HEK293 (cell line): Measurements from ENCODE around the gene BRSK1.

Experiments
- CTCF ChIA-PET: fragments of 350-600 bp; formaldehyde crosslinking; extraction: SDS; loops from one replicate; lab custom pipeline; 2021; ENCODE audit warnings: antibody characterized with exemption; lab: Yijun Ruan, JAX
- POLR2A ChIA-PET: fragments of 300-600 bp; formaldehyde crosslinking; extraction: SDS; loops from one replicate; lab custom pipeline; 2020; ENCODE audit warnings: antibody characterized with exemption, inconsistent platforms; lab: Yijun Ruan, JAX
- H3K27ac ChIP-seq: fragments of 200-500 bp; sonication (Bioruptor generic); 2 replicates; pipeline ENCODE4 v1.5.1; 2014; ENCODE audit warnings: low read depth, low read length, control low read depth, inconsistent platforms; ENCODE audit errors: extremely low read depth
- H3K36me3 ChIP-seq, 2 experiments: fragments of 200-500 bp in 1 of 2; sonication (Bioruptor generic) in 1 of 2; 1 replicate in 1 of 2; 2 replicates in 1 of 2; pipeline ENCODE4 v1.5.1; 2014 to 2017; ENCODE audit warnings: inconsistent platforms in 2 of 2, low read length in 2 of 2; ENCODE audit not compliant: control insufficient read depth in 2 of 2, insufficient read depth in 1 of 2
- H3K4me1 ChIP-seq: fragments of 200-500 bp; sonication (Bioruptor generic); 2 replicates; pipeline ENCODE4 v1.5.1; 2014; ENCODE audit warnings: mild to moderate bottlenecking, low read length, inconsistent platforms; ENCODE audit not compliant: control insufficient read depth, insufficient read depth
- H3K4me3 ChIP-seq: 2 replicates; pipeline ENCODE4 v1.5.1; 2011; ENCODE audit warnings: low read depth, mild to moderate bottlenecking, control low read depth, low read length, moderate library complexity
- H3K9me3 ChIP-seq: fragments of 200-500 bp; sonication (Bioruptor generic); 2 replicates; pipeline ENCODE4 v1.5.1; 2014; ENCODE audit warnings: low read depth, low read length, inconsistent platforms; ENCODE audit not compliant: control insufficient read depth, insufficient read depth
- FEZF1 ChIP-seq: fragments of 450-650 bp; formaldehyde crosslinking; IDR thresholded peaks from 2 replicates; pipeline ENCODE4 v1.5.1; 2016; ENCODE audit warnings: missing biosample characterization, missing genetic modification characterization
- HIC1 ChIP-seq: fragments of 450-650 bp; formaldehyde crosslinking; IDR thresholded peaks from 2 replicates; pipeline ENCODE4 v1.5.1; 2016; ENCODE audit warnings: missing biosample characterization, missing genetic modification characterization
- HOXC10 ChIP-seq: sonication (generic); formaldehyde crosslinking; IDR thresholded peaks from 2 replicates; pipeline ENCODE4 v1.8.1; 2023; ENCODE audit warnings: mild to moderate bottlenecking, missing genetic modification reagents
- KLF9 ChIP-seq: fragments of 450-650 bp; formaldehyde crosslinking; IDR thresholded peaks from 2 replicates; pipeline ENCODE4 v1.5.1; 2016; ENCODE audit warnings: missing biosample characterization, missing genetic modification characterization, low read depth
- MZF1 ChIP-seq: fragments of 450-650 bp; formaldehyde crosslinking; IDR thresholded peaks from 2 replicates; pipeline ENCODE4 v1.5.1; 2017; ENCODE audit warnings: missing biosample characterization, missing genetic modification characterization, borderline replicate concordance
- PRDM2 ChIP-seq: fragments of 450-650 bp; formaldehyde crosslinking; IDR thresholded peaks from 2 replicates; pipeline ENCODE4 v1.5.1; 2016; ENCODE audit warnings: missing biosample characterization, missing genetic modification characterization, borderline replicate concordance
- ZBTB20 ChIP-seq: fragments of 450-650 bp; formaldehyde crosslinking; IDR thresholded peaks from 2 replicates; pipeline ENCODE4 v1.5.1; 2016; ENCODE audit warnings: missing biosample characterization, missing genetic modification characterization
- ZBTB7A ChIP-seq: fragments of 450-650 bp; formaldehyde crosslinking; IDR thresholded peaks from 2 replicates; pipeline ENCODE4 v1.5.1; 2016; ENCODE audit warnings: low read depth, missing biosample characterization, missing genetic modification characterization
- ZFHX2 ChIP-seq: fragments of 450-650 bp; formaldehyde crosslinking; conservative IDR thresholded peaks from 2 replicates; pipeline ENCODE4 v1.5.1; 2016; ENCODE audit warnings: missing biosample characterization, missing genetic modification characterization
- ZFP69B ChIP-seq: fragments of 450-650 bp; formaldehyde crosslinking; IDR thresholded peaks from 2 replicates; pipeline ENCODE4 v1.5.1; 2016; ENCODE audit warnings: missing biosample characterization, missing genetic modification characterization
- ZNF140 ChIP-seq: fragments of 450-650 bp; formaldehyde crosslinking; IDR thresholded peaks from 2 replicates; pipeline ENCODE4 v1.5.1; 2016; ENCODE audit warnings: missing biosample characterization, missing genetic modification characterization
- ZNF221 ChIP-seq: fragments of 450-650 bp; formaldehyde crosslinking; IDR thresholded peaks from 2 replicates; pipeline ENCODE4 v1.5.1; 2017; ENCODE audit warnings: missing biosample characterization, missing genetic modification characterization, borderline replicate concordance
- ZNF341 ChIP-seq: fragments of 450-650 bp; formaldehyde crosslinking; IDR thresholded peaks from 2 replicates; pipeline ENCODE4; 2016; ENCODE audit warnings: low read depth, missing biosample characterization, missing genetic modification characterization
- ZNF664 ChIP-seq: fragments of 450-650 bp; formaldehyde crosslinking; IDR thresholded peaks from 2 replicates; pipeline ENCODE4 v1.5.1; 2016; ENCODE audit warnings: missing biosample characterization, missing genetic modification characterization
- ZNF843 ChIP-seq: fragments of 450-650 bp; formaldehyde crosslinking; IDR thresholded peaks from 2 replicates; pipeline ENCODE4 v1.5.1; 2016; ENCODE audit warnings: missing biosample characterization, missing genetic modification characterization
- ZSCAN18 ChIP-seq: fragments of 450-650 bp; formaldehyde crosslinking; IDR thresholded peaks from 2 replicates; pipeline ENCODE4 v1.5.1; 2016; ENCODE audit warnings: missing biosample characterization, missing genetic modification characterization
- TF ChIP-seq, protein P1 (sequence below): fragments of 450-650 bp; formaldehyde crosslinking; IDR thresholded peaks from 2 replicates; pipeline ENCODE4 v1.5.1; 2016; ENCODE audit warnings: missing biosample characterization, missing genetic modification characterization
- TF ChIP-seq, protein P2 (sequence below): fragments of 450-650 bp; formaldehyde crosslinking; conservative IDR thresholded peaks from 2 replicates; pipeline ENCODE4 v1.5.1; 2016; ENCODE audit warnings: low read depth, missing biosample characterization, missing genetic modification characterization

The BRSK1 gene

DNA sequence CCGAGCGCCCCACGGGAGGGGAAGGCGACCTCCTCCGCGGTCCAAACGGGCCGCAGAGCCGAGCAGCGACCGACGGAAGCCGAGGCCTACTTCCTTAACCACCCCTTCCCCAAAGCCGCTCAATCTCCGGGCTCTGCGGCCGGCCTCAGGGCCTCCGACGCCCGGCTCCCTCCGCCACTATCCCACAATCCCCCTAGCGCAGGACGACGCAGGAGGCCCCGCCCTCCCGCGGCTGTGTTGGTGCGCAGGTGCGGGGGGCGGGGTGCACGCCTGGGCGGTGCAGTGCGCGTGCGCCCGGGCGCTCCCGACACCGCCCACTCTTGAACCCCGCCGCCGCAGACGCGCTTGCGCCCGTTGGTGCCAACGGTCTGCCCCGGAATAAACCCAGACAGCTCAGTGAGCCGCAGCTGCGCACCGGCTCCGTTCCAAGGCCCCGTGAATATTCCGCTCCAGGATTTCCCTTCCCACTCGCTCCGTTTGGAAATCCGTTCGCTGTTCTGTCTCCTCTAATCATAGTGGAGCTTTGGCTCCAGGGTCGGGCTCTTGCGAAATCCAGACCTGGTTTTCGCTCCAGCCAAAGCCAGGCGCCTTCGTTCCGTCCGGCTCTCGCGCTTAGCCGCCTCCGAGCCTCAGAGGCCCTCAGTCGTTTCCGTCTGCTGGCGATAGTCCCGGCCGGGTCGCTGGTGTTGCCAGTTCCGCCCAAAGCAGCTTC is 24.8 kb upstream of the BRSK1 start, which contains the start of gene PPP6R1:
PPP6R1 (minus strand) TSS at position 190 of the 712 bp plus-strand sequence. CDS start 11,914 bp downstream, outside the sequence.
- Histone ChIP-seq H3K9me3 (no peaks in the 10 kb centered on the region), H3K36me3 (peaks cover 0 to 29% of the 10 kb centered on the region in 2 experiments; a peak in 1 of 3 replicates), H3K4me3 (peak within 1 kb of the TSS; percentile 96), H3K4me1 (peaks cover 28% of the 10 kb centered on the region), H3K27ac (peak within 1 kb of the TSS; percentile 94)
- POLR2A ChIA-PET = interaction anchor here (0.7 to 4.0 kb wide), 46 partner anchors 9 to 389 kb away, joined by 3 to 79 read pairs (median 5); partner anchors contain the start of genes BRSK1, CCDC106, DNAAF3 and FIZ1
- CTCF ChIA-PET = interaction anchor here (0.6 to 1.7 kb wide), 8 partner anchors 8 to 373 kb away, joined by 3 to 10 read pairs (median 4); partner anchors contain the start of gene DNAAF3
- TF ChIP-seq ZNF843 (peak; percentile 76), ZBTB7A (peak; percentile 76; the same call in 1 of the 2 replicates), KLF9 (peak; percentile 94), ZBTB20 (peak; percentile 84), ZFP69B (peak; percentile 82), MZF1 (tag by site-specific recombination) (0 out of 2 replicates have a peak, but pooled peaks have one; percentile 14), HOXC10 (CRISPR knock-in tag) (peak; percentile 3; the same call in 1 of the 2 replicates), ZNF341 (peak; percentile 86), ZNF140 (tag by site-specific recombination) (no peak), HIC1 (tag by site-specific recombination) (peak; percentile 100), ZNF664 (tag by site-specific recombination) (0 out of 2 replicates have a peak, but pooled peaks have one; percentile 26), ZFHX2 (tag by site-specific recombination) (peak; percentile 80), PRDM2 (tag by site-specific recombination) (no peak), FEZF1 (tag by site-specific recombination) (no peak; the same call in 1 of the 2 replicates), ZSCAN18 (tag by site-specific recombination) (peak; percentile 98), ZNF221 (tag by site-specific recombination) (peak; percentile 78; the same call in 1 of the 2 replicates)
- TF ChIP-seq, protein P1, sequence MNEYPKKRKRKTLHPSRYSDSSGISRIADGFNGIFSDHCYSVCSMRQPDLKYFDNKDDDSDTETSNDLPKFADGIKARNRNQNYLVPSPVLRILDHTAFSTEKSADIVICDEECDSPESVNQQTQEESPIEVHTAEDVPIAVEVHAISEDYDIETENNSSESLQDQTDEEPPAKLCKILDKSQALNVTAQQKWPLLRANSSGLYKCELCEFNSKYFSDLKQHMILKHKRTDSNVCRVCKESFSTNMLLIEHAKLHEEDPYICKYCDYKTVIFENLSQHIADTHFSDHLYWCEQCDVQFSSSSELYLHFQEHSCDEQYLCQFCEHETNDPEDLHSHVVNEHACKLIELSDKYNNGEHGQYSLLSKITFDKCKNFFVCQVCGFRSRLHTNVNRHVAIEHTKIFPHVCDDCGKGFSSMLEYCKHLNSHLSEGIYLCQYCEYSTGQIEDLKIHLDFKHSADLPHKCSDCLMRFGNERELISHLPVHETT (tag by site-specific recombination) = peak; percentile 94
- TF ChIP-seq, protein P2, sequence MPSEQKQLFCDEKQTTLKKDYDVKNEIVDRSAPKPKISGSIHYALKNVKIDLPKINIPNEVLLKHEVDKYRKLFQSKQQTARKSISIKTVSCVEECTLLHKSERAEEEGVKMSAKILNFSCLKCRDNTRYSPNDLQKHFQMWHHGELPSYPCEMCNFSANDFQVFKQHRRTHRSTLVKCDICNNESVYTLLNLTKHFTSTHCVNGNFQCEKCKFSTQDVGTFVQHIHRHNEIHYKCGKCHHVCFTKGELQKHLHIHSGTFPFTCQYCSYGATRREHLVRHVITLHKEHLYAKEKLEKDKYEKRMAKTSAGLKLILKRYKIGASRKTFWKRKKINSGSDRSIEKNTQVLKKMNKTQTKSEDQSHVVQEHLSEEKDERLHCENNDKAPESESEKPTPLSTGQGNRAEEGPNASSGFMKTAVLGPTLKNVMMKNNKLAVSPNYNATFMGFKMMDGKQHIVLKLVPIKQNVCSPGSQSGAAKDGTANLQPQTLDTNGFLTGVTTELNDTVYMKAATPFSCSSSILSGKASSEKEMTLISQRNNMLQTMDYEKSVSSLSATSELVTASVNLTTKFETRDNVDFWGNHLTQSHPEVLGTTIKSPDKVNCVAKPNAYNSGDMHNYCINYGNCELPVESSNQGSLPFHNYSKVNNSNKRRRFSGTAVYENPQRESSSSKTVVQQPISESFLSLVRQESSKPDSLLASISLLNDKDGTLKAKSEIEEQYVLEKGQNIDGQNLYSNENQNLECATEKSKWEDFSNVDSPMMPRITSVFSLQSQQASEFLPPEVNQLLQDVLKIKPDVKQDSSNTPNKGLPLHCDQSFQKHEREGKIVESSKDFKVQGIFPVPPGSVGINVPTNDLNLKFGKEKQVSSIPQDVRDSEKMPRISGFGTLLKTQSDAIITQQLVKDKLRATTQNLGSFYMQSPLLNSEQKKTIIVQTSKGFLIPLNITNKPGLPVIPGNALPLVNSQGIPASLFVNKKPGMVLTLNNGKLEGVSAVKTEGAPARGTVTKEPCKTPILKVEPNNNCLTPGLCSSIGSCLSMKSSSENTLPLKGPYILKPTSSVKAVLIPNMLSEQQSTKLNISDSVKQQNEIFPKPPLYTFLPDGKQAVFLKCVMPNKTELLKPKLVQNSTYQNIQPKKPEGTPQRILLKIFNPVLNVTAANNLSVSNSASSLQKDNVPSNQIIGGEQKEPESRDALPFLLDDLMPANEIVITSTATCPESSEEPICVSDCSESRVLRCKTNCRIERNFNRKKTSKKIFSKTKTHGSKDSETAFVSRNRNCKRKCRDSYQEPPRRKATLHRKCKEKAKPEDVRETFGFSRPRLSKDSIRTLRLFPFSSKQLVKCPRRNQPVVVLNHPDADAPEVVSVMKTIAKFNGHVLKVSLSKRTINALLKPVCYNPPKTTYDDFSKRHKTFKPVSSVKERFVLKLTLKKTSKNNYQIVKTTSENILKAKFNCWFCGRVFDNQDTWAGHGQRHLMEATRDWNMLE (tag by site-specific recombination) = peak; percentile 72
